NAMALWA (cell line): ENCODE data around the gene GNG11.
"Not testable (repeated sequence)": the region's sequence is repeated elsewhere in the genome, so short reads cannot be mapped to it uniquely, and the experiment has no call there.

ENCODE experiments used
- DNase-seq: peaks from one replicate; pipeline ENCODE4 v3.0.0-alpha.2; 2015; ENCODE audit warnings: low spot score

The GNG11 gene

GRCh38 chr7:93911661-93912060 is 9.9 kb upstream of the GNG11 start:
- DNase-seq: not testable (repeated sequence)

- DNase-seq: no peak
Measured at GRCh38 chr7:93913197-93913596, 8.3 kb upstream of the GNG11 start.

- DNase-seq: no peak
Measured at GRCh38 chr7:93914581-93915066, 6.9 kb upstream of the GNG11 start.

- DNase-seq: not testable (repeated sequence)
Measured at GRCh38 chr7:93915206-93915842, 6.2 kb upstream of the GNG11 start.

- DNase-seq: not testable (repeated sequence)
Measured at GRCh38 chr7:93915888-93916287, 5.6 kb upstream of the GNG11 start.

GRCh38 chr7:93916315-93916714 is 5.2 kb upstream of the GNG11 start:
- not testable (repeated sequence) for DNase-seq

- DNase-seq: no peak
Measured at GRCh38 chr7:93920496-93921182, 896 bp upstream of the GNG11 start.

GRCh38 chr7:93921186-93921585 is 349 bp upstream of the GNG11 start:
- DNase-seq: no peak

- DNase-seq: no peak
Measured at GRCh38 chr7:93923296-93923695, 1.8 kb downstream of the GNG11 start.

- DNase-seq: no peak
Measured at GRCh38 chr7:93923942-93924341, 2.4 kb downstream of the GNG11 start.

GRCh38 chr7:93926800-93927199 is 5.3 kb downstream of the GNG11 start:
- DNase-seq: no peak

- DNase-seq: no peak
Measured at GRCh38 chr7:93927585-93927984, 6.0 kb downstream of the GNG11 start.

GRCh38 chr7:93931655-93932054 is 10.1 kb downstream of the GNG11 start:
- no peak for DNase-seq

GRCh38 chr7:93933156-93933555 is 11.6 kb downstream of the GNG11 start:
- DNase-seq: no peak

- no peak for DNase-seq
Measured at GRCh38 chr7:93935102-93935501, 13.6 kb downstream of the GNG11 start.

GRCh38 chr7:93937818-93938217 is 16.3 kb downstream of the GNG11 start:
- DNase-seq: no peak

GRCh38 chr7:93938293-93938692 is 16.8 kb downstream of the GNG11 start:
- no peak for DNase-seq

GRCh38 chr7:93941945-93942344 is 20.4 kb downstream of the GNG11 start:
- no peak for DNase-seq

- DNase-seq: no peak
Measured at GRCh38 chr7:93943816-93944540, 22.4 kb downstream of the GNG11 start.

GRCh38 chr7:93944673-93945072 is 23.1 kb downstream of the GNG11 start:
- no peak for DNase-seq

- no peak for DNase-seq
Measured at GRCh38 chr7:93945083-93945482, 23.5 kb downstream of the GNG11 start.

GRCh38 chr7:93945756-93946535 is 24.4 kb downstream of the GNG11 start:
- DNase-seq: no peak
